GM15510 (cell line): ENCODE data around the gene EIF4A2.

Experiments
- POLR2A ChIP-seq: IDR thresholded peaks from 3 replicates; pipeline ENCODE4 v1.6.1; 2011; ENCODE audit warnings: borderline replicate concordance; ENCODE audit not compliant: insufficient read length; ENCODE audit errors: extremely low read depth

The EIF4A2 gene

DNA sequence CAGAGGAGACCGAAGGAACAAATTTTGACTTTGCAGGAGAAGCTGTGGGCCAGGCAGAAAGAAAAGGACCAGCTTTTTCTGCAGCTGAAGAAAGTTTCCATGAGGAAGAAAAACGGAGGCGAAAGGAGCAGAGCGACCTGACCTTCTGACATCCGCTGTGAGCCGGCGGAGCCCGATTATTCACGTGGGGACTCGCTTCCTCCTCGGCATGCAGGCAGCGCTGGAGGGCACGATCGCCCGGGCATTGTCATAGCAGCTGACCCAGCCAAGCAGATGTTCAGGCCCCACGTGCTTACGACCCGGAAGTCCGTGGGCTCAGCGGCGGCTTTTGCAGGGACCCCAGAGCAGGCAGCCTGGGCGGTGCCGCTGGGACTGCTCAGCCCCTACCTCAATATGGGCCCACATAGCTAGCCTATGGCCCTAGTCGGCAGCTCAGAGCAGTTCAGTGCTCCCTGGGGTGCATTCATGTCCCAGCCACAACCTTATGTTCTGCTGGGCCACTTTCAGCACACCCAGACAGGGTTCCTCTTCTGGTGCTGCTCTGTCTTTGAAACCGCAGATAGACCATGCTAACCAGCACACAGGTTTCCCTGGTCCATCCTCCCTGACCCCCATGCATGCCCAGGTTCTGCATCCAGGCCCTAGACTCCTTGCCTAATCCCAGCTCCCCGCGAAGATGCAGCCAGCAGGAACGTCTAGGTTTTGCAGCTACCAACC, 10.5 kb upstream of the EIF4A2 start:
- peak; percentile 72 for TF ChIP-seq POLR2A

DNA sequence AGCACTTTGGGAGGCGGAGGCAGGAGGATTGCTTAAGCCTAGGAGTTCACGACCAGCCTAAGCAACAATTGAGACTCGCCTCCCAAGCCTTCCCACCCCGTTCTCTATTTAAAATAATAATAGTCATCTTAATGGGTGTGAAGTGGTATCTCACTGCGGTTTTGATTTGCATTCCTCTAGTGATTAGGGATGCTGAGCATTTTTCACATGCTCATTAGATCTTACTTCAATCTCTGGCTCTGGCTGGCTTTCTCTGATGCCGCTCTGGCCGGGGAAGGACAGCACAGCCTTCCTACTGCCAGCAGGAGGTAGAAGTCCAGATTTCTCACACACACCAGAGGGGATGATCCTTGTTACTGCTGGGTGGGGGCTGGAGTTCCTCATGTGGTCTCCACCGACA, 7.4 kb upstream of the EIF4A2 start:
- no peak for TF ChIP-seq POLR2A

DNA sequence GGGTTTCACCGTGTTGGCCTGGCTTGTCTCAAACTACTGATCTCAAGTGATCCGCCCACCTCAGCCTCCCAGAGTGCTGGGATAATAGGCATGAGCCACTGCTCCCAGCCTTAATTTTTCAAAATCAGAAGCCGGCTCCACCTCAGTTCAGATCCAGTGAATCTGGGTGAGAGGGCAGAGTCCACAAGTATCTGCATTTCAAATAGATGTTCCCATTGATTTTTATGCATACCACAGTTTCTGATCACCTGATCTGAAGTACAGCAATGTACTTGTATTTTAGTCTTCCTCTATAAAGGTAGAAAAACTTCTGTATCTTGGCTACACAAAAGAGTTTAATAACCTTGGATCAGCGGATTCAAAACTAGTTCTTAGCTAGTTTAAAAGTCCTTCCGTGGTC, 4.2 kb upstream of the EIF4A2 start:
- TF ChIP-seq POLR2A, result no peak

DNA sequence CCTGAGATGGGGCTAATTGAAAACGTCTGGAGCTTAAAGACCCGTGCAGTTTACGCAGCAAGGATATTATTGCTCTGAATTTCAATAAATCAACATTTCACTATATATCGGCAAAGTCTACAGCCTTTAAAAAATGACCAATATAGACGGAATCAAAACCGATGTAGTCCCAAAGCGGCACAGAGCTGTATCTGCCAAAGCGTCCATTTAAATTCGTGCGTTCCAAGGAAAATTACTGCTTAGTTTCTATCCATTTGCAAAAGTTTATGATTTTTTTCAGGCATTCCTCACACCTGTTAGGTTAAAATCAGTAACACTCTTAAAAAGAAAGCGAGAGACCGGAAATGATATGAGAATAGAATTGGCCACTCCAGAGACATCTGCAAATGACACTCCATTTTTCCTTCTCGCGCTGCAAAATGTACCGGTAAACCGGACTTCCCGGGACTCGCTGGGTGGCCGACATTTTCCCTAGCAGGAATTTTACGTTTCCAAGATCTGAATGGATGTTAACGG, 777 bp upstream of the EIF4A2 start:
- no peak for TF ChIP-seq POLR2A

DNA sequence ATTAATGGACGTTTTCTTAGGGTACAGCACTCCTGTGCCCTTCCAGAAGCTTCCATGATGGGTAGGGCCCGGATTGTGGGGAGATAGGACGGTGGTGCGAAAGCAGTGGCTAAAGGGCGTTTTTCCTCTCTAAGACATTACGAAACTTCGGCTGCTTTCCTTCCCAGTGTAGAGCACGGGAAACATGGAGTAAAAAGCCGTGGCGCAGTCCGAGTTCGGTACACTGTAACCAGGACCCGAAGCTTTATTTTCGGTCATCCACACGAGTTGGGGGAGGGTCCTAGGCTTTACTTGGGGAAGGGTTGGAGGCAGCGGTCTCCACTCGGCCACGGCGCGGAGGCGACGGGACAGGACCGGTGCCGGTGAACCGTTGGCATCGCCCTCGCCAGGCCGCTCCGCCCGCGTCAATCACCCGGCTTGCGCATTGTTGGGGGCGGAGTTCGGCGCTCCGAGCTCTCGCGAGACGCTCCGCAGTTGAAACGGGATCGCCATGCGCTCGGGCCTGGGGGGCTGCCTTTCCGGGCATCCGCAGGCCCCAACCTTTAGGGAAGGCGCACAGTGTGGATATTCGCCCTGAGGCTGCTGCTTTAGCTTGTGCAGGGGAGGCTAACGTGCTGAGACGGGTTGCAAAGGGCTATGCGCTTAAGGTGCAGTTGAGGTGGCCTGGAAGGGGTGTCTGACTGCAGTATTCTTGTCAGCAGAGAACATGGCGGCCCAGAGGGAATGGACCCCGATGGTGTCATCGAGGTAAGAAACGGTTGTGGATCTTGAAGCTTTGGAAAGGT, 546 bp downstream of the EIF4A2 start:
- peak; percentile 41 for TF ChIP-seq POLR2A

DNA sequence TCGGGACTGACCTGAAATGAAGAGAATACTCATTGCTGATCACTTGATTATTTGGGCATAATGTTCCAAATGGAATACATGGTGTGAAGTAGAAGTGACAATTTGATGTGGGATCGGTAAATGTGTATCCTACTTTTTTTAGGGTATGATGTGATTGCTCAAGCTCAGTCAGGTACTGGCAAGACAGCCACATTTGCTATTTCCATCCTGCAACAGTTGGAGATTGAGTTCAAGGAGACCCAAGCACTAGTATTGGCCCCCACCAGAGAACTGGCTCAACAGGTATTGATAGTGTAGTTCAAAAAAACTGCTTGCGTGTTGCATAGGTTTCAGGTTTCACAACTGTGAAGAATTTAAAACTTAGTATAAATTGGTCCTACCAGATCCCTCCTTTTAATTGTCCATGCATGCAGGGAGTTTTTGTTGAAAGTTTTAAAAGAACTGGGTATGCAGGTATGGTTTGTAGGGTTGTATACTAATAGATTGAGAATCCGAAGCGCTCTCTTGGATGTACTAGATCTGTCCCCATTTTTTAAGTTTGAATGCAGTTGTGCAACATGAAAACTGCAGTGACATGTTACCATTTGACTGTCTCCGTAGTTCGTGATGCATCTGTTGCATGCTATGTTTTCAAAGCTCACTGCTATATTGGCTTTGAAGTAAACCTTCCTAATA, 1.6 kb downstream of the EIF4A2 start:
- TF ChIP-seq POLR2A, result peak; percentile 19

DNA sequence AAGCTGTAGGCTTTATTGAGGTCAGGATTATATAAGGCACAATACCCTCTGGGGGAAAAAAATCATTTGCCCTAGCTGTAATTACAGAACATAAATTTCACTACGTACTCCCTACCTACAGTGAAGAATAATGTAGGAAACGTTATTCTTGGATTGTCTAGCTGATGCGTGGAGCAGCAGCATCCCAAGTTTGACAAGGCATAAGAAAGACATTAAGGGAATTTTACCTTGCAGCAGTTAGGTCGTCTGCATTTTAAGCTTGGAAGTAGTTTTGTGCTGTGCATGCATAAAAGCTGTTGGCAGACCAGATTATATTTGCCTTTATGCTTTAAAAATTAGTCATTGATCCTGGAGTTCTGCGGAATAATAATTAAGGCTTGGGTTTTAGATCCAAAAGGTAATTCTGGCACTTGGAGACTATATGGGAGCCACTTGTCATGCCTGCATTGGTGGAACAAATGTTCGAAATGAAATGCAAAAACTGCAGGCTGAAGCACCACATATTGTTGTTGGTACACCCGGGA, 2.2 kb downstream of the EIF4A2 start:
- TF ChIP-seq POLR2A, result peak; percentile 24

DNA sequence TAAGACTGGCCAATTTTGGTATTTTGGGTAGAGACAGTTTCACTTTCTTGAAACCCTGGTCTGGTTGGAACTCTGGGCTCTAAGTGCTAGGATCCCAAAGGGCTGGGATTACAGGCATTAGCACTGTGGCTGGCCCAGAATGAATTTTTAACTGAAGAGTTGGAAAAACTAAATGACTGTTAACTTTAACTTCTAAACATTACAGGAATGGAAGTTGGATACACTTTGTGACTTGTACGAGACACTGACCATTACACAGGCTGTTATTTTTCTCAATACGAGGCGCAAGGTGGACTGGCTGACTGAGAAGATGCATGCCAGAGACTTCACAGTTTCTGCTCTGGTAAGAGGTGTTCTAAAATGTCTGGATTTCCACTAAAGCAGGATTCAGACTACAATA, 3.5 kb downstream of the EIF4A2 start:
- no peak for TF ChIP-seq POLR2A

DNA sequence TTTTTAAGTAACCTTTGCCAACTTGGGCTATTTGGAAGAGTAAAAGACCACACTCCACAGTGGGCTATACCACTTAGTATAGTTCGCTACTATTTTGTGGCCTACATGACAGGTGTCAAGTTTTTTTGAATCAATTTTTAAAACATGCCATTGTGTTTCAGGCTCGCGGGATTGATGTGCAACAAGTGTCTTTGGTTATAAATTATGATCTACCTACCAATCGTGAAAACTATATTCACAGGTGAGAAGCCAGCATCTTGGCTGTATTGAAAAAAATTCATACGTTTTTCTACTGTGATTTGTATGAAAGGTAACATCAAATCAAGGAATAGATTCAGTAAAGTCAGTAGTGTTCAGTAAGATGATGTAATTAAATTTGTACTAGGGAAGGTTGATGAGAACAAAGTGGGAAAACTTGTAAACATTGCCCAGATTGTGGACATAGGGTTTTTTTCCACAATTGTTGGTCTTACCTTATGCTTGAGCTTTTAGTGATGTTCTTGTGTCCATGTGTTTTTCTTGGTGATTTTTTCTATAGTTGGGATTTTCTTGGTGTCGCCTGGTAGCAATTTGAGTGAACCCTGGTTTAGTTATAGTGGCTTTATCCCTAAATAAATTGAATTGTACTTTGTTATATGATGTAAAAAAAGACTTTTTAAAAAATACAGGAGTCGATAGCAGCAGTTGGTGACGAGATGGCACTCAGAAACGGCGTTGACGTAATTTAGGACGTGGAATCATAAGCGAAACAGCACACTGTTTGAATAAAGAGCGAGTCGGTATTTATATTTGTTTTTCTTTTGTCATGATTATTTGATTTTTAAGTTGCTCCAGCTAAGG, 4.5 kb downstream of the EIF4A2 start:
- TF ChIP-seq POLR2A, result peak; percentile 5

DNA sequence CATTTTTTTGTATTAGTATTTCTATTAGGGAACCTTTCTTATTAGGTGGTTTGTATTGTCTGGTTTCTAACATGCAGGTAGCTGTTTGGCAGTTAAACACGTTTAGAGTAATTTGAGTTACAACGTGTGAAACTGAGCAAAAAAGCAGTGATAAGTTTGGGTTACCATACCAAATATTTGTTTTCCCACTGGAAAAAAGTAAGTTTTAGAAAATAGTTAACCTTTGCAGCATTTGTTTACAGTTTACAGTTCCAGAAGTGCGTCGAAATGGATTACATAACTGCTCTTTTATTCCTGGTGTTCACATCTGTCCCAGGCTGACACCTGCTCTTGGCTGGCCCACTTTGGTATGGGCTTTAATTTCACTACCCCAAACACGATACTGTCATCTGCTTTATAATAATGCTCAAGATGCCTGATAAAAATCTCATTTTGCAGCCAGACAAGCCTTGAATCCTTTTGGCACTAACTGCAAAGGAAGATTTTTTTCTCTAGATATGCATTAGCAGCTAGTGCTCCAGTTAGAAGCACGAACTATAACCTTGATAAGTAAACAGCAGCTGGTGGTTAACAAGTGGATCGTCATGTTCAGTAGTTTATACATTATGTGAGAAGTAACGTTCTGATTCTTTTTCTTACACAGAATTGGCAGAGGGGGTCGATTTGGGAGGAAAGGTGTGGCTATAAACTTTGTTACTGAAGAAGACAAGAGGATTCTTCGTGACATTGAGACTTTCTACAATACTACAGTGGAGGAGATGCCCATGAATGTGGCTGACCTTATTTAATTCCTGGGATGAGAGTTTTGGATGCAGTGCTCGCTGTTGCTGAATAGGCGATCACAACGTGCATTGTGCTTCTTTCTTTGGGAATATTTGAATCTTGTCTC, 5.3 kb downstream of the EIF4A2 start:
- TF ChIP-seq POLR2A, result no peak

DNA sequence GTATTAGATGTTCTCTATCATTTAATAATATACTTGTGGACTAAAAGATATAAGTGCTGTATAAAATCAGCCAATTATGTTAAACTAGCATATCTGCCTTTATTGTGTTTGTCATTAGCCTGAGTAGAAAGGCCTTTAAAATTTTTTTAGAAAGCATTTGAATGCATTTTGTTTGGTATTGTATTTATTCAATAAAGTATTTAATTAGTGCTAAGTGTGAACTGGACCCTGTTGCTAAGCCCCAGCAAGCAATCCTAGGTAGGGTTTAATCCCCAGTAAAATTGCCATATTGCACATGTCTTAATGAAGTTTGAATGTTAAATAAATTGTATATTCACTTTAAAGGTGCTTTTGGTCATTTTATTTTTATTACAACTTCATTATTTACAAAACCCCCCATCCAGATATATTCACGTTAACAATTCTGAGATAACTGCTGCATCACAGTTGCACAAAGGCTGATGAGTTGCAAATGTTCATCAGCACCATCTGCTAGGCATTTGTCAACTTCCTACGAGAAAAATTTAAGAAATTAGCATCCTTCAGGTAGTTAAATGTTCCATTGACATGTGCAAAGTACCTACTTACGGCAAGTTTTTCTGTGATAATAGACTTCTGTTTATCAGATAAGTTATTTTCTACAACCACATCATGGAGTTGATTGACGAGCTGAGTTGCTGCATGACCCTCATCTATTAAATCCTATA, 6.3 kb downstream of the EIF4A2 start:
- no peak for TF ChIP-seq POLR2A

DNA sequence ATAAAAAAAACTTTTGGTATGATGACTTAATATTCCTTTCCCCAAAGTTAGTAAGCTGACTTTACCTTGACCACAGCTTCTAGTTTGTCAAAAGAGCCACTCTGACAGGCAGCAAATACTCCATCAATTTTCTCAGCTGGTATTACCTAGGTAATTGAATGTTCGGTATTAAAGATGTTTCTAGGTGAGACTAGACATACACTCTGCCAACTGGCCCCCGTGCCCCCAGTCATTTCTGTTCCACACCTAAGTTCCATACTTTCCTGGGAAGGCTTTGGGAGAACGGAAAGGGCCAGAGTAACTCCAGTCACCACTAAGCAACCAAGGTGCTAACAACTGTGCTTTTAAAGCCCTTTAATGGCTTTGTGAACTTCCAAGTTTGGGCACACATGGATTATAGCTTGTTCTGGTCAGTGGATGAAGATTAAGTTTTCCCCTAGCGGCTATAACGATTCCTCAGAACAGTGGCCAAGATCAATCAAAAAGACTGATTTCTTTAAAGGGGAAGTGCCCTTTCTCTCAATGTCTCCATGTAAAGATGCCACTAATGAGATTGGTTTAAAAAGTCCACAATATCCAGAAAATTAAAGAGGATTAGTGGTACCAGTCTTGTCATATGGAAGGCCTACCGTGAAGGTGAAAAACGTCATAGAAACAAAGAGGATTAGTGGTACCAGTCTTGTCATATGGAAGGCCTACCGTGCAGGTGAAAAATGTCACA, 7.0 kb downstream of the EIF4A2 start:
- peak; percentile 56 for TF ChIP-seq POLR2A
